K562 (cell line): ENCODE results near the gene TMEM200A. TPM values are rescaled to one million over a fixed set of nuclear protein-coding genes. Genes with fewer than 3 reads are reported as not detected.

Experiments used
- ATF7 ChIP-seq: fragments of 450-650 bp; IDR thresholded peaks from 2 replicates; pipeline ENCODE4 v1.7.1; 2014; ENCODE audit warnings: mild to moderate bottlenecking, moderate library complexity
- CEBPB ChIP-seq: fragments of 450-650 bp; IDR thresholded peaks from 2 replicates; pipeline ENCODE4 v1.6.1; 2016; ENCODE audit warnings: missing genetic modification characterization, missing compliant biosample characterization
- CHD2 ChIP-seq: IDR thresholded peaks from 2 replicates; pipeline ENCODE4 v1.6.1; 2011; ENCODE audit warnings: low read depth, low read length
- DIDO1 ChIP-seq: fragments of 450-650 bp; IDR thresholded peaks from 2 replicates; pipeline ENCODE4 v1.6.1; 2016; ENCODE audit warnings: low read depth, missing biosample characterization, missing genetic modification characterization
- FOXK2 ChIP-seq, 2 experiments: fragments of 450-650 bp; IDR thresholded peaks in 1 of 2; conservative IDR thresholded peaks in 1 of 2; 2 replicates each; pipeline ENCODE4 v1.6.1; 2016; ENCODE audit warnings: low read depth in 2 of 2, mild to moderate bottlenecking in 1 of 2
- GTF2F1 ChIP-seq: IDR thresholded peaks from 2 replicates; pipeline ENCODE4 v1.6.1; 2011; ENCODE audit warnings: low read depth, low read length, improper control_type of control experiment
- MYNN ChIP-seq, 2 experiments: sonication (generic); formaldehyde crosslinking in 1 of 2; IDR thresholded peaks; 2 replicates each; pipeline versions ENCODE4 v1.5.0 to v1.6.1; 2016 to 2020; ENCODE audit warnings: antibody characterized with exemption in 1 of 2, missing genetic modification reagents in 1 of 2
- NFE2L1 ChIP-seq: fragments of 450-650 bp; IDR thresholded peaks from 2 replicates; pipeline ENCODE4 v1.6.1; 2016; ENCODE audit warnings: missing genetic modification characterization, low read depth, mild to moderate bottlenecking, missing compliant biosample characterization, moderate library complexity, borderline replicate concordance
- TAL1 ChIP-seq: fragments of 450-650 bp; IDR thresholded peaks from 2 replicates; pipeline ENCODE4 v1.6.1; 2016; ENCODE audit warnings: mild to moderate bottlenecking
- USF2 ChIP-seq: sonication (generic); formaldehyde crosslinking; IDR thresholded peaks from 2 replicates; pipeline ENCODE4 v1.5.0; 2020; ENCODE audit warnings: missing genetic modification reagents
- polyA plus RNA-seq, 8 experiments: library from polyadenylated mRNA; depleted of rRNA in 4 of 8; stranded (reverse) in 5 of 8; unstranded in 3 of 8; fragments of >200 nt; fragmentation: Nextera tagmentation in 2 of 8; fragmentation: Illumina TruSeq in 1 of 8; extraction: Ambion mirVana in 2 of 8; extraction: Trizol in 1 of 8; gene quantifications; 2 replicates each; pipeline versions ENCODE4 v1.2.1 to v1.2.3, GENCODE V29; 2011 to 2014; ENCODE audit warnings: inconsistent platforms in 1 of 8, missing spikeins in 1 of 8
- total RNA-seq, 7 experiments: library from RNA; depleted of rRNA in 6 of 7; stranded (reverse); fragments of >200 nt in 6 of 7; fragmentation: Illumina TruSeq in 2 of 7; extraction: Trizol in 2 of 7; gene quantifications; 2 replicates each; pipeline versions ENCODE4 v1.2.1 to v1.2.3, GENCODE V29; 2011 to 2021; ENCODE audit warnings: low replicate concordance in 1 of 7
- TF ChIP-seq, protein P1 (sequence below): fragments of 250-450 bp; sonication (Bioruptor Pico); IDR thresholded peaks from 2 replicates; pipeline ENCODE4 v1.5.0; 2021; ENCODE audit warnings: mild to moderate bottlenecking, borderline replicate concordance
- TF ChIP-seq, protein P2 (sequence below): fragments of 250-450 bp; sonication (Bioruptor Pico); IDR thresholded peaks from 2 replicates; pipeline ENCODE4 v1.8.0; 2021; ENCODE audit warnings: mild to moderate bottlenecking, moderate library complexity
- TF ChIP-seq, protein P3 (sequence below): fragments of 450-650 bp; IDR thresholded peaks from 2 replicates; pipeline ENCODE4 v1.6.1; 2016; ENCODE audit warnings: low read depth, mild to moderate bottlenecking, moderate library complexity
- TF ChIP-seq, protein P4 (sequence below): sonication (generic); formaldehyde crosslinking; IDR thresholded peaks from 2 replicates; pipeline ENCODE4 v1.4.0; 2020; ENCODE audit warnings: mild to moderate bottlenecking, missing genetic modification reagents

The TMEM200A gene
- total and polyA plus RNA-seq, 9 of the 15 experiments (the other 6 are each of a cell fraction or from before 2014, with no cell fraction given) = 0.04 TPM; not detected in 8

DNA sequence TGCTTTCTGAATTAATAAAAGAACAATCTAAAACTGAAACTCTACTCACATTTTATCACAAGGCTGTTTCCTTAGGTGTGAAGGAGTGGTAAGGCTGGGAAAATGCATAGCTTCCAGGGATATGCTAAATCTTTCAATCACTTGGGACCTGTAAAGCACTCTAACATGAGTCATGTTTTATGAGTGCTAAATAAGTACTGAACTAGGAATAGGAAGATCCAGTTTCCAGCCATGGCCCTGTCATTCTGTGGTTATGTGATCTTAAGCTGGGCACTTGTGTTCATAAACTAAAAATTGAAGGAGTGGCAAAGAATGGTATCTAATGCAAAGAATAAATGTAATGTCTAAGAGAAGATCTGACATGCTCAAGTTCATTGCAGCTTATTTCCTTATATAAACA is 6.1 kb upstream of the TMEM200A start (continued):
- TF ChIP-seq, protein P1, sequence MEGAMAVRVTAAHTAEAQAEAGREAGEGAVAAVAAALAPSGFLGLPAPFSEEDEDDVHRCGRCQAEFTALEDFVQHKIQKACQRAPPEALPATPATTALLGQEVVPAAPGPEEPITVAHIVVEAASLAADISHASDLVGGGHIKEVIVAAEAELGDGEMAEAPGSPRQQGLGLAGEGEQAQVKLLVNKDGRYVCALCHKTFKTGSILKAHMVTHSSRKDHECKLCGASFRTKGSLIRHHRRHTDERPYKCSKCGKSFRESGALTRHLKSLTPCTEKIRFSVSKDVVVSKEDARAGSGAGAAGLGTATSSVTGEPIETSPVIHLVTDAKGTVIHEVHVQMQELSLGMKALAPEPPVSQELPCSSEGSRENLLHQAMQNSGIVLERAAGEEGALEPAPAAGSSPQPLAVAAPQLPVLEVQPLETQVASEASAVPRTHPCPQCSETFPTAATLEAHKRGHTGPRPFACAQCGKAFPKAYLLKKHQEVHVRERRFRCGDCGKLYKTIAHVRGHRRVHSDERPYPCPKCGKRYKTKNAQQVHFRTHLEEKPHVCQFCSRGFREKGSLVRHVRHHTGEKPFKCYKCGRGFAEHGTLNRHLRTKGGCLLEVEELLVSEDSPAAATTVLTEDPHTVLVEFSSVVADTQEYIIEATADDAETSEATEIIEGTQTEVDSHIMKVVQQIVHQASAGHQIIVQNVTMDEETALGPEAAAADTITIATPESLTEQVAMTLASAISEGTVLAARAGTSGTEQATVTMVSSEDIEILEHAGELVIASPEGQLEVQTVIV (CRISPR knock-in tag) = no peak
- TF ChIP-seq, protein P2, sequence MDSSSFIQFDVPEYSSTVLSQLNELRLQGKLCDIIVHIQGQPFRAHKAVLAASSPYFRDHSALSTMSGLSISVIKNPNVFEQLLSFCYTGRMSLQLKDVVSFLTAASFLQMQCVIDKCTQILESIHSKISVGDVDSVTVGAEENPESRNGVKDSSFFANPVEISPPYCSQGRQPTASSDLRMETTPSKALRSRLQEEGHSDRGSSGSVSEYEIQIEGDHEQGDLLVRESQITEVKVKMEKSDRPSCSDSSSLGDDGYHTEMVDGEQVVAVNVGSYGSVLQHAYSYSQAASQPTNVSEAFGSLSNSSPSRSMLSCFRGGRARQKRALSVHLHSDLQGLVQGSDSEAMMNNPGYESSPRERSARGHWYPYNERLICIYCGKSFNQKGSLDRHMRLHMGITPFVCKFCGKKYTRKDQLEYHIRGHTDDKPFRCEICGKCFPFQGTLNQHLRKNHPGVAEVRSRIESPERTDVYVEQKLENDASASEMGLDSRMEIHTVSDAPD = no peak
- TF ChIP-seq ATF7 (no peak), GTF2F1 (no peak), DIDO1 (tag) (no peak), MYNN (IDR thresholded peaks at IDR 0.05) (no peak), MYNN (CRISPR knock-in tag; IDR thresholded peaks at IDR 0.05) (no peak), FOXK2 (conservative IDR thresholded peaks at IDR 0.05 in 1 of 2, IDR thresholded peaks at IDR 0.05 in 1 of 2; ENCODE audit: low read depth in 2 of 2) (no peak), TAL1 (no peak), NFE2L1 (tag) (no peak), CEBPB (tag) (no peak), CHD2 (no peak), USF2 (CRISPR knock-in tag) (no peak)
- TF ChIP-seq, protein P3, sequence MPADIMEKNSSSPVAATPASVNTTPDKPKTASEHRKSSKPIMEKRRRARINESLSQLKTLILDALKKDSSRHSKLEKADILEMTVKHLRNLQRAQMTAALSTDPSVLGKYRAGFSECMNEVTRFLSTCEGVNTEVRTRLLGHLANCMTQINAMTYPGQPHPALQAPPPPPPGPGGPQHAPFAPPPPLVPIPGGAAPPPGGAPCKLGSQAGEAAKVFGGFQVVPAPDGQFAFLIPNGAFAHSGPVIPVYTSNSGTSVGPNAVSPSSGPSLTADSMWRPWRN = no peak
- TF ChIP-seq, protein P4, sequence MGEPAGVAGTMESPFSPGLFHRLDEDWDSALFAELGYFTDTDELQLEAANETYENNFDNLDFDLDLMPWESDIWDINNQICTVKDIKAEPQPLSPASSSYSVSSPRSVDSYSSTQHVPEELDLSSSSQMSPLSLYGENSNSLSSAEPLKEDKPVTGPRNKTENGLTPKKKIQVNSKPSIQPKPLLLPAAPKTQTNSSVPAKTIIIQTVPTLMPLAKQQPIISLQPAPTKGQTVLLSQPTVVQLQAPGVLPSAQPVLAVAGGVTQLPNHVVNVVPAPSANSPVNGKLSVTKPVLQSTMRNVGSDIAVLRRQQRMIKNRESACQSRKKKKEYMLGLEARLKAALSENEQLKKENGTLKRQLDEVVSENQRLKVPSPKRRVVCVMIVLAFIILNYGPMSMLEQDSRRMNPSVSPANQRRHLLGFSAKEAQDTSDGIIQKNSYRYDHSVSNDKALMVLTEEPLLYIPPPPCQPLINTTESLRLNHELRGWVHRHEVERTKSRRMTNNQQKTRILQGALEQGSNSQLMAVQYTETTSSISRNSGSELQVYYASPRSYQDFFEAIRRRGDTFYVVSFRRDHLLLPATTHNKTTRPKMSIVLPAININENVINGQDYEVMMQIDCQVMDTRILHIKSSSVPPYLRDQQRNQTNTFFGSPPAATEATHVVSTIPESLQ = no peak
- TF ChIP-seq, all 486 proteins: peak for 0
